Medulla oblongata (tissue), 1 donor: ENCODE measurements around the gene DCP1B.

Experiments
- DNase-seq: peaks from one replicate; pipeline ENCODE4 v3.0.0-alpha.2; 2015; ENCODE audit errors: extremely low spot score

Gene DCP1B

DNA sequence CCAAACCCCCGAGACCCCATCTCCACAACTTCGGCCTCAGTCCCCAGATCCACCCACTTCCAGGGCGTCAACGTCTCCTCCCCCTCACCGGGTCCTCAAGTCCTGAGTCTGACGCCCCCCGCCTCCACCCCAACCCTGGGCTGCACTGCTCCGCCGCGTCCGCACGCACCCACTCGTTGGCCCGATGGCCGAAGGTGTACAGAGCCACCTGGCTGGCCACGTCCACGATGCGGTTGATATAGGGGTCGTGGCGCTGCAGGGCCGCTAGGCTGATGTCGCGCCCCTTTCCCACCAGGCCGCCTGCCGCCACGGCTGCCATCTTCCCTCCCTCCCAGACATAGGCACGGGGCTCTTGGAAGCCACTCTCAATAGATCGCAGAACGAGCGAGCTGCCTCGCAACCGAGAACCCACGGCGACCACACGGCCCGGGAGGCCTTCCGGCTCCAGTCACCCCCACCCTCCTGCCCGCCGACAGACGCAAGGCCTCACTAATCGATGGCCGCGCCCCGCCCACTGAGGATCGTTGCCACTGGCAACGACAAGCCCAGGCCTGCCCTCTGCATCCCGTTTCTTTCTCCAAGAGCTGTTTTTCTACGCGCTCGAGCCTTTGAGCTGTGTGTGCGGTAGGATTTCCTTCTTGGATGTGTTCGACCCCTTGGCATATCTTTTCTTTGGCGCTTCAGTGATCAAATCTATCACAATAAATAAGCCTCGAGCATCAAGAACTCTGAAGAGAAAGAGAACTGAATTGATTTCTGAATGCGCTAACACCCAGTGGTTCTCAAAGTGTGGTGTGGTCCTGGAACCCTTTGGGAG, at the start of gene DCP1B:
TSS of gene DCP1B (minus strand) at position 345 of the 817 bp plus-strand sequence. CDS start at position 319, 26 bp downstream.
- peak; percentile 97 for DNase-seq

DNA sequence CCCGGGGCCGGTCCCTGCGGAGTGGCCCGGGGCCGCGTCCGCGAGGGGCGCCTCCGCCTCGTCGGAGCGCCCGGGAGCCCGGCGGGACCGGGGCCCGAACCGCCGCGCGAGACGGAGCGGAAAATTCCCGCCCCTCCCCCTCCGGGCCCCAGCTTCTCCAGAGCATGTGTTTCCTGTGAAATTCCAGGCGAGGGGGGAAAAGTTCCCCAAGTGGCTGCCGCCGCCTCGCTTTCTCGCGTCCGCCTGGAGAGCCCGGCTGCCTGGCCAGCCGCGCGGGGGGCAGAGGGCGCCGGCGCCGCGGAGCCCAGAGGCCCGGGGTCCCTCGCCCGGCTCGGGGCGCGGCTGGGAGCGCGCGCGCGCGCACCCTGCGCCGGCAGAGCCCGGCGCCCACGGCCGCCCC, 49.4 kb upstream of the DCP1B start:
- DNase-seq, result no peak

DNA sequence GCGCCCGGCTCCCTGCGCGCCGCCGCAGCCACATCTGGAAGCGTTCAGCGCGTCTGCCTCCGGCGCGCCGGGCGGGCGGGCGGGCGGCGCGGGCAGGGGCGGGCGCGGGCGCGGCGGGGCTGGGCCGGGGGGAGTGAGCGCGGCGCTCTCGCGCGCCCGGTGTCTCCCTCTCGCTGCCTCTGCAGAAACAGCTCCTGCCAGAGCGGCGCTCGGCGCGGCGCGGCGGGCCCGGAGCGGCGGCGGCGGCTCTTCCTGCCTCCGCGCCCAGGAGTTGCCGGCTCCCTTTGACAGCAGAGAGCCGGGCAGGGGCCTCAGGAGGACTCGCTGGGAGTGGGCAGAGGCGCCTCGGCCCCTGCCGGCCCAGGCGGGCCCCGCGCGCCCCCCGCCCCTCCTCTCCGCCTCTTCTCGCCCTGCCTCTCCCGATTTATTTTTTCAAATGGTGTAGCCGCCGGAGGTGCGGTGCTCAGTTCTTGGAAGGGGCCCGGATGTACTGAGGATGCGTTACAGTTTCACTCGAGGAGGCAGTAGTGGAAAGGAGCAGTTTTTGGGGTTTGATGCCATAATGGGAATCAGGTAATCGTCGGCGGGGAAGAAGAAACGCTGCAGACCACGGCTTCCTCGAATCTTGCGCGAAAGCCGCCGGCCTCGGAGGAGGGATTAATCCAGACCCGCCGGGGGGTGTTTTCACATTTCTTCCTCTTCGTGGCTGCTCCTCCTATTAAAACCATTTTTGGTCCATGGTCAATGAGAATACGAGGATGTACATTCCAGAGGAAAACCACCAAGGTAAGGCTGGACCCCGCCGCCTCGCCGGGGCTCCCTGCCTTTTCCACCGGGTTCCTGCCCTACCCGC, 48.8 kb upstream of the DCP1B start, which contains the start of gene CACNA1C:
TSS of gene CACNA1C (plus strand) at position 162 of the 853 bp plus-strand sequence. CDS start at position 738, 576 bp downstream.
- DNase-seq, result peak; percentile 32

DNA sequence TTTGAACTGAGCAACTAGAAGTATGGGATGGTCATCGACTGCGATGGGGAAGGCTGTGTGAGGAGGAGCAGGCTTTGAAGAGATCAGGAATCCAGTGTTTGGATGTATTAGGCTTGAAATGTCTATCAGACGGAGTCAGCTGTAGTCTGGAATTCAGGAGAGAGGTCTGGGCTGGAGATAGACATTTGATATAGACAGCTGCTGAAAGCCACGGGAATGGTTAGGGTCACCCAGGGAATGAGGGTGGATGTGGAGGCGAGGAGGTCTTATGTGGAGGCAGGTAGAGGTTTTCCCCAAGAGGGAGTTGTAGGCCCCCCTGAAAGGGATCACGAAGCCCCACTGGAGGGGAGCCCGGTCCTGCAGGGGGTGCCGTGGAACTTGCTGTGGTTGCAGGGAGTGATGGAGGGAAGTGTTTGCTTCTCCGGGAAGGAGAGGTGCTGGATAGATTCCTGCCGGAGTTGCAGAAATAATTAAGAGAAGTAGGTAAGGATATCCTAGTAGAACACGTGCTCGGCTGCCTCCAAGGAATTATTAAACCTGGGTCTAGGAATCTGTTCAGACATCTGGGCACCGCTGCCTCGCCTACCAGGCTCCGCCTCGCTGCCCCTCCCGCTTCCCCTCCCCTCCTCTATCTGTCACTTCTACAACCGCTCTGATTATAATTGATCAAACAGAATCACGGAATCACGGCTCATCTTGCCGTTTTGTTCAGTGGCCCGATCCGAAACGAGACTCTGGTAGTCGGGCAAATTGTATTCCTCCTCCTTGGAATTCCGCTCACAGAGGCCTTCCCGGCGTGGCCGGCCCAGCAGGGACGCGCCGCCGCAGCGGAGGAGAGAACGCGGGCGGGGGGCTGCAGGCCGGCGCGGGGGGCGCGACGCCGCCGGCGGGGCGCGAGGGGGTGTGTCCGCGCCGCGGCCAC, 47.7 kb upstream of the DCP1B start:
- no peak for DNase-seq

DNA sequence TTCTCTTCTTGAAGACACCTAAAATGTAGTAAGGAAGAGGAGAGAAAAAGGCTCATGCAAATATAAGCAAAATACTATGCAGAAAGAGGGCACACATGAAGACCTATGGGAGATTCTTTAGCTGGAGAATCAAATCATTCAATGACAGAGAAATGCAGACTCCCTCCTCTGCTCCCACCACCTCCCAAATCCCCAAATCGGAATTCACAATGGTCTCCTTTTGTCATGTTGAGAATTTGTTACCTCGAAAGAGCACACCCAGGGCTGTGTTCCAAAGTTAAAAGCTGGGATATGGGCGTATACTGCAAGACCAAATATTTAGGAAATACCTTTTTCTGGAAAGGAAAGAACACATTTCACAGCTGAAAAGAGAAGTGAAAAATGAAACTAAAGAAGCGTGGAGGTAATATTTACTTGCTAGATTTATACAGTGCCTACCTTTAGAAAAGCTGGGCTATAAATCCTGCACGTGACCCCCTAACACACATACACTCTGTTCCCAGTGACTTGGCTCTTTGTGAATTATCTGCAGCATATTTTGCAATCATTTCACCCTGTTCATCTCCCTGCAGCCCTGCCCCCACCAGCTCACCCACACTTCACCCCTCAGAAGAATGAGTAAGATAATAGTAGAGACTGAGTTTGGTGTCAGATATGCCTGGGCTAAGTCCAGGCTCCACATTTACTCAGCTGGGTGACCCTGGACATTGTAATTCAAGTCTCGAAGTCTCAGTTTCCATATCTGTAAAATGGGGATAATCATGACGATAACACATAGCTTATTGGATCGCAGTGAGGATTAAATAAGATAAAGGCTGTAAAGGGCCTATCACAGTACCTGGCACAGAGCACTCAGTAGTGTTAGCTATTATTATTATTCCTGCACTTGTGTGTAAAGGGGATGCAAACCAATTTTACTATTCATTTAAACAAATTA, 45.6 kb upstream of the DCP1B start:
- no peak for DNase-seq

DNA sequence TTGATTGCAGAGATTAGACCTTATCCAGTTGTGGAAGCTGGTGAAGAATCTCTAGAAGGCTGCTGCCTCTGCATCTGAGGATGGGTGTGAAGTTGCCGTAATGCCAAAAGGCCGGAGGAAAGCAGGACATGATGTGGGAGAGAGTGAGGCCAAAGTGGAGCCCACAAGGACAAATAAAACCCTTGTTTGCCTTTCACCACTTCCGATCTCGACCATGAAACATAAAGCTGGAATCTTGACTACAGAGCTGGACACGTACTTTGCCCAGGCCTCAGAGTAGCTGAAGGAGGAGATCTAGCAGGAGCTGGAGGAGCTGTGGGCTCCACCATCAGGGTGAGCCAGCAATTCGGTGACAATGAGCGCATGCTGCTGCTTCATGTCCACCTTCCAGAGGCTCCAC, 43.5 kb upstream of the DCP1B start:
- no peak for DNase-seq

DNA sequence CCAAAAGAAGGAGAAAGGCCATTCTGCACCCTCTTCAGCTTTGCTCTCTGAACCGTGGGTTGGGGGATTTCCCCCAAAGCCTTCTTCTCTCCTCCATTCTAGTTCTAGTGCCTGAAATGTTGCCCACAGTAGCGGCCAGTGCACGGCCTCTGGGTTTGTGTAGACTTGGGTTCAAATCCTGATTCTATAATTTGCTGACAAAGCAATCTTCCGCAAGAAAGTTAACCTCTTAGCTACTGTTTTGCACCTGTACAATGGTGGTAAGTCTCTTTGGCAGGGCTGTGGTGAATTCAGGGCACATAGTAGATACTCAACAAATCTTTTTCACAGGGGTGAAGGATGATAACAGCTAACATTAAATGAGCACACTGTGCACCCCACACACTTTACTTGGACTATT, 42.7 kb upstream of the DCP1B start:
- no peak for DNase-seq

DNA sequence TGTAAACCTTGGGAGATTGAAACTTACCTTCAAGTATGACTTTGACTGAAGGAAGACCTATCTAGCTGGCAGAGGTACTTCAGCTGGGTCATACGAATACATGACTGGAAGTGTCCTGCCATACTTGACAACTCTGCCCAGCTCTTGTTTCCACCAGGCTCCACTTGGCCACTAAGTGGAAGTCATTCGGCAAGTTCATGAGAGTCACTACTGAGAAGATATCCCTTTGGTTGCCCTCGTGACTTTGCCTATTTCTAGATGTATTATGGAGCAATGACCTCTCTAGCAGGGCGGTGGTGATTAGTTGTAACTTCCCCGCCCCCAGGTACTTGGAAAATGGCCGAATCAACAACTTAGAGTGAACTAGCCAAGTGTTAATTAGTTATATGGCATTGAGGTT, 39.9 kb upstream of the DCP1B start:
- DNase-seq, result no peak

DNA sequence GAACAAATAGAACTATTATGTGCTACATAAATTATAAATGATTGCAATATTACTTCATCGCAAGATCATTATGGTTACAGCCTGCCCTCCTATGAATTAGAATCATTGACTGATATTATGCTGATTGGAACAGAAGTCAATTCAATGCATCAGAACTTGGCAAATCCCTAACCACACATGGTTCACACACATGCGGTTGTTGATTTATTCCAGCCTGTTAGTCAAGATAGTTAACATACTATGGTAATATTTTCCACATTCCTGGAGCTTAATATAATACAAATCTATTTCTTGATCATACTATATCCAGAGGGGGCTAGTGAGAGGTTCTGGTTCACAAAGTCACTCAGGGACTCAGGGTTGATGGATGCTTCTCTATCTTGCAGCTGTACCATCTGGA, 38.8 kb upstream of the DCP1B start:
- no peak for DNase-seq

DNA sequence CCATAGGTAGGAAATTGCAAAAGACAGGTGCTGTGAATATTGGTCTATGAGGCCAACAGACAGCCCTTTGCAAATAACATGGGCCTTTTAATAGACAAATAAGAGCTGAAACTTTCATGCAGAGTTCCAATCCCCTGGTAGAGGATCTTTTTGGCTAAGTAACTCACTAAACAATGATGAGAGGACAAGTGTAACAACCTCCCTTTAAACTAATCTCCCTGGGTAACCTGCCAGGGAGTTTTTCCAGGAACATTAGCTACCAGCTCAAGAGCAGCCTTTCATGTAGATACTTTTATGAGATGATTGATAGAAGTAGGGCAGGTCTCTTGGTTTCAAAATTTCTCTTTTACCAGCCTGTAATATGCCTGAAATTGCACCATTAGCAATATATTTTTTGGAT, 34.8 kb upstream of the DCP1B start:
- no peak for DNase-seq

DNA sequence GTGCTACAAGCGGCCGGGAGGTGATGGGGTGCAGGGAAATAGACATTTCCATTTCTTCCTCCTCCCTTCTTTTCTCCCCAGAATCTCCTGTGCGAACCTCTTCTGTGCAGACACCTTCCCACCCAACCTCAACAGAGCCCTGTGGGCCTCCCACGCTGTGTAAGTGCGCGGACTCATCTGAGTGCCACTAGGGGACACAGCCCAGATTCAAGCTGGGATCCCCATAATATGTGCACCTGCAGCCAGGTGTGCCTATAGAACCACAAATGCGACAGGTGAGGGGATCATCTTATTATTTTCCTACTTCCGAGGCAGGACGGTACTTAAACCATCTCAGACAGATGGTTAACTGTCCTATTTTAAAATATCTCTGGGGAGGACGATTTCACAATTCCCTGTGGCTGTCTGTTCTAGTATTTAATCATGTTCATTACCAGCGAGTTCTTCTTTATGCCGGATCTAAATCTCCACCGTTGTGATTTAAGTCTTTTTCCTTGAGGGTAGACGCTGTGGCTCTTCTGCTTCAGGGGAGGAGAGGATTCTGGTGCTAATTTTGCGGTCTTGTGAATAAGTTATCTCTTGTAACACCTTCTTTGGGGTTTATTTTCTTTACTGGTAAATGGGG, 31.3 kb upstream of the DCP1B start:
- no peak for DNase-seq

DNA sequence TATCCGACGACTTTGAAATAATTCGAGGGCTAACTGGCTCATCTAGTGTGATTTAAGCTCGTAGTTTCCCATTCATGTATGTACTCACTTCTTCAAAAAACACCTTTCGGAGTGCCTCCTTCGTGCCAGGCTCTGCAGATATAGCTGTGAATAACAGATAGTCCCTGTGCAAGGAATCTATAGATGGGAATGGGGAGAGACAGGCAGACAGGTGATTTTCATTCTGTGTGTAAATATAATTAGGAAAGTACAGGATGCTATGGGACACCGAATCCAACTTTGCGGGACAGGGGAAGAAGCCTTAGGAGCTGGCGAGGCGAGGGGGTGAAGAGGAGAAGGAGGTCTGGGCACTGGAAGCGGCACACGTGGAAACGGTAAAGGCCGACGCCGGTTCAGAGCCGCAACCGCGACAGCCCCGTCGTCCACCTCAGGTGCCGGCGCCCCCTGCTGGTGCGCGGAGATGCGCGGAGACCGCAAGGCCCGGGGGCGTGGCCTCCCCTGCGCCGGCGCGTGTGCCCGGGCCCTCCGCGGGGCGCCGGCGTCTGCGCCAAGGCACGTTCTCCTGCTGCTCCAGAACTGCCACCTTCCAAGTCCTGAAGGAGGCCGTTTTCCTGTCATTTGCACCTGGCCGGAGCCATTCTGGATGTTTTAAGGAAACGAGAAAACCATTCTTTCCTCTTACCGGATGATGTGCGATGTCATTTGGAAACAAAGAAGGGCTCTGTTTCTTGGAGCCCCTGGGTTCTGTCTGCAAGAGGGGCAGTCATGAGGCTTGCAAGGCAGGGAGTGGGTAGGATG, 30.6 kb upstream of the DCP1B start:
- DNase-seq, result peak; percentile 89

DNA sequence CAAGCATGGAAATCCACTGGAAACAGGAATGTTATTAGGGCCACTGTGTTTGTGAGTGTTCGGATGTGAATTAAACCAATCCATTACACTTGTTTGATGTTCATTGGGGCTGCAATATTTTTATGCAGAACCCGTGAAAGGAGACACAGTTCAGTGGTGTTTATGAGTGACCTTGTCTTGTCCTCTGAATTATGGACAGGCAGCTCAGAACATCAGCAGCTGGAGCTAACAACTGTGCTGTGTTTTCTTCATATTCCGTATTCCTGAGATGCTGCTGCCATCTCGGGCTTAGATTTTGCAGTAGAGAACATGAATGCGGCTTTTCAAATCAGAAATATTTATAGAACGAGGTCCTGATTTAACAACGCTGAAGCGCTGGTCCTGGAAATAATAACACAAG, 28.2 kb upstream of the DCP1B start:
- no peak for DNase-seq

DNA sequence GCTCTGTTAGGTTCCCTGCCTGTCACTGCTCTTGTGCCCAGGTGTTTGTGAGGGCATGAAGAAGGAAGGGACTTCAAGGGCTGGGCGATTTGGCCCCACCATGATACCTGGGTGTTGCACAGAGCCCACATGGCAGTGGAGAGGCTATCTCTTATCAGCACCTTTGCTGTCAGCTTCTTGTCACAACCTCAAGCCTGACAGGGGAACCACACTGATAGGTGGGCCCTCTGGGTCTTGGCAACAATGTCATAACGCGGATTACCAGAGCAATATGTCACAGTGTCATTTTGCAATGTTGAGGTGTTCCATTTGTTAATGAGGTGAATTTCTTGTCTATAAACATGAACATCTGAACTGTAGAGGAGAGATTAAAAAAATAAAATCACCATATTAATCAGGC, 25.6 kb upstream of the DCP1B start:
- no peak for DNase-seq

DNA sequence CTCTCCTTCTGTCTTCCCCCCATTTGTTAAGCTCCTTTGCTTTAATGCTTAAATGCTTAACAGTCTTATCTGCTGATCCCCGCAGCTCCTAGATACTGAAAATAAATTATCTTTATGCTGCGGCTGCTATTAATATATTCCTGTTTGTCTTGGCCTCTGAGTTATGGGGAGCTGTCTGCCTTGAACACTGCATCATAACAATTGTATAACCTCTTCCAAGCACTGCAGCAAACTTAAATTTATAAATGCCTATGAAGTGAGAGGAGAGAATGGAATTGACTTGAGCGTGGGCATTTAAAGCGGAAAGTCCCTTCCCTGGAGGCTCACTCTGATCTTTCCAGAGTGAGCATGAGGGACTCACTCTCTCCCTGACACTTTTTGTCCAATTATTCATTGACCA, 23.1 kb upstream of the DCP1B start:
- DNase-seq, result no peak

DNA sequence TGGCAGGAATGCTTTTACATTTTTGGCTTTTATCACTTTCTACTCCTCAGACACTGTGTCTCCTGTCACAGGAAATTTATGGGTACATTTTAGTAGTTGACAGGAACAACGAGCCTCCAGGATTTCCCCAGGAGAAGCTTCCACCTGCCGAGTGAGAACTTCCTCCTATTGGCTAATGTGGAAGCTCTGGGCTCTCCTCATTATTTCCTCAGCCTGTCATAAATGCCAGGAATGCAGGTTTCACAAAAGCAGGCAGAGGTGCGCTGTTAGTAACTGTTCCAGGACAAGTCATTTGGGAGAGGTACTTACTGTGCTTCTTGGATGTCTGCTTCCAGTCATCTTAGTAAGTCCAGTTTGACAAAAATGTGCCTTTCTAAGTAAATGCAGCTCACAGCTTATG, 19.1 kb upstream of the DCP1B start:
- no peak for DNase-seq

DNA sequence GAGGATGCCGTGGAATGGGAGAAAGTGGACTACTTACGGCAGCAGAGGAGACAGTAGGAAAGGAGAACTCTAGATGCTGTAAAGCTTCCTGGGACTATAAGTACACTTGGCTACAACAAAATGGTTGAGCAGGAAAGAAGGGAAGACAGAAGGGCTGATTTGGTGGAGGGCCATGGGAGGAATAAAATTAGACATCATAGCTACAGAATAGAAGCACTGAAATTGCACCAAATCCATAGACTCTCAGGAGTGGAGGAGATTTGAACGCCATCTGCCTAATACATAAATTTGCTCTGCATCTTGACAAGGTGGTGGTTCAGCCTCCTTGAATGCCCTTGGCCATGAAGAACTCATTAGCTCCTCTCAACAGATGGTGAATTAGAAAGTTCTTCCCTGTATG, 16.3 kb upstream of the DCP1B start:
- no peak for DNase-seq

DNA sequence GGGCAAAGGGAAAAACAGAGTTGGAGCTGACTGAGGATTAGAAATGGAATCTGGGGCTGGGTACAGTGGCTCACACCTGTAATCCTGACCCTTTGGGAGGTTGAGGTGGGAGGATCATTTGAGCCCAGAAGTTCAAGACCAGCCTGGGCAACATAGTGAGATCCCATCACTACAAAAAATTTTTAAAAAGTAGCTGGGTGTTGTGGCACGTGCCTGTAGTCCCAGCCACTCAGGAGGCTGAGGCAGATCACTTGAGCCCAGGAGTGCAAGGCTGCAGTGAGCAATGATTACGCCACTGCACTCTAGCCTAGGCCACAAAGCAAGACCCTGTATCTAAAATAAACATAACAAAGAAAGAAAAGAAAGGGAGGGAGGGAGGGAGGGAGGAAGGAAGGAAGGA, 14.9 kb upstream of the DCP1B start:
- no peak for DNase-seq

DNA sequence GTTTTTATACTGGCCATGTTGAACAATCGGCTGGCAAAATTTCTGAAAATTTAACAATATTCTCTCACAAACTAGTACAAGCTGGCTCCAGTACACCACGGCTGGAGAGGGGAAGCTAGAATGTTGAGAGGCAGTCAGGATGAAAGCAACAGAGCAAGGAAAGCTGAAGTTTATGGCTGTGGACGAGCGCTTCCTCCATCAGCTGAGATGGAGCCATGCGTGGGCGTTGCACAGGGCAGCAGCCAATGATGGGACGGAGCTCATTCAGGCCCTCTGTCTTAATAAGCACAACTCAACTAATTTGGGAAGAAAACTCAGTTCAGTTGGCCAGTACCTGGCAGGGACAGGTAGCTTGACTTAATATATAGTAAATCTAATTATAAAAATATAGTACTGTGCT, 14.1 kb upstream of the DCP1B start:
- no peak for DNase-seq
